Adipose tissue (tissue), 3 donors: Measurements from ENCODE around the gene DLG5. TPM values are rescaled to one million over a fixed set of nuclear protein-coding genes. Genes with fewer than 3 reads are reported as not detected.

Source experiments
- H3K27ac ChIP-seq: one replicate; pipeline ENCODE4 v1.5.1; 2013; ENCODE audit warnings: low read depth, low read length
- WGBS, 3 donors: extraction: QIAGEN DNeasy Blood & Tissue Kit; methylation state at CpG; one replicate each; pipeline ENCODE4 v1.1.7; 2013; 5-methylcytosine and 5-hydroxymethylcytosine counted together
- polyA plus RNA-seq, 3 donors: library from polyadenylated mRNA; stranded (reverse); fragments of 200-250 nt; gene quantifications; one replicate each; pipeline ENCODE4 v1.2.3, GENCODE V29; 2013
- donor health status: healthy with polysubstance abuse.
- donor health status: Bipolar disorder and iron deficiency.
- donor health status: healthy.

DLG5 gene
- polyA plus RNA-seq, 3 donors = 10.2 to 17.2 (median 14.1) TPM

GRCh38 chr10:77877441-77878344 is 48.9 kb downstream of the DLG5 start:
- 33 to 62% (median 41%) methylated on average over 16 of the region's 16 CpGs for WGBS, 3 donors
- H3K27ac ChIP-seq = no peak overlapping the region

- no peak overlapping the region for H3K27ac ChIP-seq
- WGBS, 3 donors = 86 to 93% (median 89%) methylated on average over 5 of the region's 5 CpGs
Measured at GRCh38 chr10:77875730-77876129, 50.8 kb downstream of the DLG5 start.

GRCh38 chr10:77874872-77875271 is 51.7 kb downstream of the DLG5 start:
- 95 to 97% (median 96%) methylated on average over 3 of the region's 3 CpGs for WGBS, 3 donors
- H3K27ac ChIP-seq = no peak overlapping the region

GRCh38 chr10:77873536-77874380 is 52.8 kb downstream of the DLG5 start:
- 25 to 54% (median 35%) methylated on average over 15 of the region's 15 CpGs for WGBS, 3 donors
- H3K27ac ChIP-seq = no peak overlapping the region

GRCh38 chr10:77872947-77873535 is 53.5 kb downstream of the DLG5 start:
- 75 to 90% (median 81%) methylated on average over 7 of the region's 7 CpGs for WGBS, 3 donors
- no peak overlapping the region for H3K27ac ChIP-seq

GRCh38 chr10:77872151-77872946 is 54.2 kb downstream of the DLG5 start:
- WGBS, 3 donors = 70 to 89% (median 74%) methylated on average over 18 of the region's 18 CpGs
- no peak overlapping the region for H3K27ac ChIP-seq

GRCh38 chr10:77869626-77870420 is 56.7 kb downstream of the DLG5 start:
- no peak overlapping the region for H3K27ac ChIP-seq
- WGBS, 3 donors = 81 to 91% (median 87%) methylated on average over 4 of the region's 4 CpGs

GRCh38 chr10:77868523-77868922 is 58.0 kb downstream of the DLG5 start:
- H3K27ac ChIP-seq = no peak overlapping the region
- 92 to 97% (median 93%) methylated on average over 3 of the region's 3 CpGs for WGBS, 3 donors

GRCh38 chr10:77867124-77867719 is 59.3 kb downstream of the DLG5 start:
- WGBS, 3 donors = 75 to 87% (median 83%) methylated on average over 6 of the region's 6 CpGs
- no peak overlapping the region for H3K27ac ChIP-seq

- WGBS, 3 donors = 89 to 92% (median 91%) methylated on average over 3 of the region's 3 CpGs
- H3K27ac ChIP-seq = no peak overlapping the region
Measured at GRCh38 chr10:77866598-77866997, 60.0 kb downstream of the DLG5 start.

- 56 to 67% (median 65%) methylated on average over 17 of the region's 17 CpGs for WGBS, 3 donors
Measured at GRCh38 chr10:77865580-77866324, 60.8 kb downstream of the DLG5 start.

GRCh38 chr10:77864151-77864851 is 62.3 kb downstream of the DLG5 start:
- 91 to 95% (median 94%) methylated on average over 11 of the region's 11 CpGs for WGBS, 3 donors
- no peak overlapping the region for H3K27ac ChIP-seq

More at GRCh38 chr10:77865580-77866324, 60.8 kb downstream of the DLG5 start:
- no peak overlapping the region for H3K27ac ChIP-seq

GRCh38 chr10:77863446-77863845 is 63.1 kb downstream of the DLG5 start:
- no peak overlapping the region for H3K27ac ChIP-seq
- 70 to 71% (median 70%) methylated on average over 1 of the region's 1 CpG for WGBS, 3 donors

- H3K27ac ChIP-seq = no peak overlapping the region
- WGBS, 3 donors = 84 to 97% (median 90%) methylated on average over 2 of the region's 2 CpGs
Measured at GRCh38 chr10:77862595-77862994, 64.0 kb downstream of the DLG5 start.

- 78 to 84% (median 81%) methylated on average over 6 of the region's 6 CpGs for WGBS, 3 donors
- H3K27ac ChIP-seq = no peak overlapping the region
Measured at GRCh38 chr10:77861366-77861765, 65.2 kb downstream of the DLG5 start.

GRCh38 chr10:77859865-77860282 is 66.7 kb downstream of the DLG5 start:
- WGBS, 3 donors = 84 to 89% (median 84%) methylated on average over 4 of the region's 4 CpGs
- no peak overlapping the region for H3K27ac ChIP-seq
